ENCODE data around the gene APEH. TPM values are rescaled to one million over a fixed set of nuclear protein-coding genes. Genes with fewer than 3 reads are reported as not detected.

Gene APEH
- total and polyA plus RNA-seq, 2 of the 13 experiments (the other 11 are each of a cell fraction or from before 2014, with no cell fraction given) = 116 to 130 TPM

- TF ChIP-seq NFAT5 (CRISPR knock-in tag; IDR thresholded peaks at IDR 0.05) = 0 out of 2 replicates have a peak, but pooled peaks have one; percentile 65
- no peak for TF ChIP-seq NFATC3 (CRISPR knock-in tag; IDR thresholded peaks at IDR 0.05)
- TF ChIP-seq CHCHD3 (CRISPR knock-in tag; IDR thresholded peaks at IDR 0.05) = 0 out of 2 replicates have a peak, but pooled peaks have one; percentile 6
- TF ChIP-seq MEIS2 (CRISPR knock-in tag; IDR thresholded peaks at IDR 0.05) = no peak; the same call in 1 of the 2 replicates
- peak; percentile 90 for TF ChIP-seq ZNF605 (CRISPR knock-in tag; IDR thresholded peaks at IDR 0.05)
- TF ChIP-seq ZNF547 (CRISPR knock-in tag; IDR thresholded peaks at IDR 0.05) = 0 out of 2 replicates have a peak, but pooled peaks have one; percentile 37
- TF ChIP-seq CENPT (CRISPR knock-in tag; IDR thresholded peaks at IDR 0.05; ENCODE audit: low read depth) = peak; percentile 25; the same call in 1 of the 2 replicates
- TF ChIP-seq ZNF770 (CRISPR knock-in tag; IDR thresholded peaks at IDR 0.05) = peak; percentile 38; the same call in 1 of the 2 replicates
- TF ChIP-seq MXD1 (CRISPR knock-in tag; IDR thresholded peaks at IDR 0.05) = no peak; the same call in 1 of the 2 replicates
- peak; percentile 80; the same call in 1 of the 2 replicates for TF ChIP-seq ZNF772 (CRISPR knock-in tag; IDR thresholded peaks at IDR 0.05)
- TF ChIP-seq FUBP1 (CRISPR knock-in tag; IDR thresholded peaks at IDR 0.05; ENCODE audit: borderline replicate concordance) = no peak
- TF ChIP-seq XRCC5 (optimal IDR thresholded peaks at IDR 0.05; ENCODE audit: low read length) = no peak
- no peak for TF ChIP-seq HINFP (CRISPR knock-in tag; IDR thresholded peaks at IDR 0.05; ENCODE audit: low read depth)
Measured at GRCh38 chr3:49673121-49673714, 933 bp upstream of the APEH start (continued).
